ENCODE data around the gene STARD8. TPM values are rescaled to one million over a fixed set of nuclear protein-coding genes. Genes with fewer than 3 reads are reported as not detected.
"Not testable (repeated sequence)": the region's sequence is repeated elsewhere in the genome, so short reads cannot be mapped to it uniquely, and the experiment has no call there.

Gene STARD8
- total RNA-seq, 1 donor from 2014 or later: 2.6 TPM

GRCh38 chrX:68646421-68646820, 1.0 kb upstream of the STARD8 start:
- Mint-ChIP-seq H3K27ac (no peak overlapping the region), H3K4me3 (no peak overlapping the region), H3K27me3 (ENCODE audit: insufficient read depth) (peaks cover 10% of the 10 kb centered on the region), H3K4me1 (ENCODE audit: low read depth) (no peaks in the 10 kb centered on the region), H3K36me3 (ENCODE audit: low read depth) (no peaks in the 10 kb centered on the region), H3K9me3 (no peaks in the 10 kb centered on the region)
- intact Hi-C loops (cut with micrococcal nuclease): no loop called here
- no peak for DNase-seq (ENCODE audit: low spot score)

- H3K36me3 Mint-ChIP-seq (ENCODE audit: low read depth): no peaks in the 10 kb centered on the region
- H3K27me3 Mint-ChIP-seq (ENCODE audit: insufficient read depth): peaks cover 10% of the 10 kb centered on the region
- no peaks in the 10 kb centered on the region for H3K4me1 Mint-ChIP-seq (ENCODE audit: low read depth)
- H3K27ac Mint-ChIP-seq: no peak overlapping the region
- no peak overlapping the region for H3K4me3 Mint-ChIP-seq
- DNase-seq (ENCODE audit: low spot score): no peak
- no peaks in the 10 kb centered on the region for H3K9me3 Mint-ChIP-seq
- intact Hi-C loops (cut with micrococcal nuclease): no loop called here
Observed at GRCh38 chrX:68648960-68649359, 1.5 kb downstream of the STARD8 start.

DNA sequence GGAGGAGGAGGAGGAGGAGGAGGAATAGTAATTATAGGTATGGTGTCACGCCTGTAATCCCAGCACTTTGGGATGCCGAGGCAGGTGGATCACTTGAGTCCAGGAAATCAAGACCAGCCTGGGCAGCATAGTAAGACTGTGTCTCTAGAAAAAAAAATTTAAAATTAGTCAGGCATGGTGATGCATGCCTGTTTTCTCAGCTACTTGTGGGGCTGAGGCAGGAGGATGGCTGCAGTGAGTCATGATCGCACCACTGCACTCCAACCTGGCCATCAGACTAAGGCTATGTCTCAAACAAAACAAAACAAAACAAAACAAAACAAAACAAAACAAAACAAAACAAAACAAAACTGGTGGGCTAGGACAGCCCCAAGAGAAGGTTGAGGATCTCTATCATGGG, 3.0 kb downstream of the STARD8 start:
- intact Hi-C loops (cut with micrococcal nuclease): no loop called here
- Mint-ChIP-seq H3K36me3 (ENCODE audit: low read depth) (no peaks in the 10 kb centered on the region), H3K9me3 (no peaks in the 10 kb centered on the region), H3K4me1 (ENCODE audit: low read depth) (no peaks in the 10 kb centered on the region), H3K27me3 (ENCODE audit: insufficient read depth) (peaks cover 6% of the 10 kb centered on the region), H3K27ac (no peak overlapping the region), H3K4me3 (no peak overlapping the region)
- no peak for DNase-seq (ENCODE audit: low spot score)

- Mint-ChIP-seq H3K4me1 (ENCODE audit: low read depth) (no peaks in the 10 kb centered on the region), H3K27me3 (ENCODE audit: insufficient read depth) (peaks cover 2% of the 10 kb centered on the region), H3K27ac (no peak overlapping the region), H3K36me3 (ENCODE audit: low read depth) (no peaks in the 10 kb centered on the region), H3K4me3 (no peak overlapping the region), H3K9me3 (peaks cover 4% of the 10 kb centered on the region)
- no peak for DNase-seq (ENCODE audit: low spot score)
- intact Hi-C loops (cut with micrococcal nuclease): no loop called here
Observed at GRCh38 chrX:68651110-68651509, 3.6 kb downstream of the STARD8 start.

DNA sequence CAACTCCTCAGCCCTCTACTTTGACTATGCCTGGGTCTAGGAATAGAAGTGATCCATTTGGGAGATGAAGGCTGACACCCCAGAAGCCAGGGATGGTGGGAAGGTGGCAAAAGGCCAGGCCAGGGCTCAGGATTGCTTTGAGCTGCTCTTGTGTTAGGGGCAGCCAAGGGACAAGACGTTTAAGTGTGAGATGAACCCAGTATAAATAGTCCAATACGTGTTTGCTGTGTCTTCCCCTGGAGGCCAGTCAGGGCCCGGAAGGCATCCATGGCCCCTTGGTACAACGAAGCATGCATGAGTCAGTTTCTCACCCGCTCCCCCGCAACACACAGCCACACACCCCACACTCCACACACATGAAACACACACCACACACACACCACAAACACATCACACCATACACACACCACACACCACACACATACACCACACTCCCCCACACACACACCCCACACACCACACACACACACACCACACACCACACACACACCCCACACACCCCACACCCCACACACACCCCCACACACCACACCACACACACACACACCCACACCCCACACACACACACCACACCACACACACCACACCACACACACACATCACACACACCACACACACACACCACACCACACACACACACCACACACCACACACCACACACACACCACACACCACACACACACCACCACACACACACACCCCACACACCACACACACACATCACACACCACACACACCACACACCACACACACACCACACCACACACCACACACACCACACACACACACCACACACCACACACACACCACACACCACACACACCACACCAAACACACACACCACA, 5.1 kb downstream of the STARD8 start:
- no peaks in the 10 kb centered on the region for H3K36me3 Mint-ChIP-seq (ENCODE audit: low read depth)
- intact Hi-C loops (cut with micrococcal nuclease): no loop called here
- H3K27ac Mint-ChIP-seq: no peak overlapping the region
- no peak for DNase-seq (ENCODE audit: low spot score)
- H3K27me3 Mint-ChIP-seq (ENCODE audit: insufficient read depth): peaks cover 2% of the 10 kb centered on the region
- no peaks in the 10 kb centered on the region for H3K4me1 Mint-ChIP-seq (ENCODE audit: low read depth)
- H3K9me3 Mint-ChIP-seq: peaks cover 4% of the 10 kb centered on the region
- no peak overlapping the region for H3K4me3 Mint-ChIP-seq

GRCh38 chrX:68654693-68655092, 7.2 kb downstream of the STARD8 start:
- no peak for DNase-seq (ENCODE audit: low spot score)
- intact Hi-C loops (cut with micrococcal nuclease): no loop called here
- Mint-ChIP-seq H3K9me3 (peaks cover 4% of the 10 kb centered on the region), H3K27me3 (ENCODE audit: insufficient read depth) (no peaks in the 10 kb centered on the region), H3K36me3 (ENCODE audit: low read depth) (no peaks in the 10 kb centered on the region), H3K27ac (no peak overlapping the region), H3K4me3 (no peak overlapping the region), H3K4me1 (ENCODE audit: low read depth) (no peaks in the 10 kb centered on the region)

- DNase-seq (ENCODE audit: low spot score); intact Hi-C loops (cut with micrococcal nuclease); H3K36me3 Mint-ChIP-seq (ENCODE audit: low read depth); H3K27ac Mint-ChIP-seq; H3K4me3 Mint-ChIP-seq; H3K9me3 Mint-ChIP-seq; H3K4me1 Mint-ChIP-seq (ENCODE audit: low read depth); H3K27me3 Mint-ChIP-seq (ENCODE audit: insufficient read depth): not testable (repeated sequence)
Observed at GRCh38 chrX:68656473-68656872, 9.0 kb downstream of the STARD8 start.

- no peaks in the 10 kb centered on the region for H3K27me3 Mint-ChIP-seq (ENCODE audit: insufficient read depth)
- intact Hi-C loops (cut with micrococcal nuclease): no loop called here
- H3K36me3 Mint-ChIP-seq (ENCODE audit: low read depth): no peaks in the 10 kb centered on the region
- no peak overlapping the region for H3K4me3 Mint-ChIP-seq
- H3K4me1 Mint-ChIP-seq (ENCODE audit: low read depth): no peaks in the 10 kb centered on the region
- DNase-seq (ENCODE audit: low spot score): no peak
- peaks cover 4% of the 10 kb centered on the region for H3K9me3 Mint-ChIP-seq
- no peak overlapping the region for H3K27ac Mint-ChIP-seq
Observed at GRCh38 chrX:68658530-68658929, 11.1 kb downstream of the STARD8 start.

DNA sequence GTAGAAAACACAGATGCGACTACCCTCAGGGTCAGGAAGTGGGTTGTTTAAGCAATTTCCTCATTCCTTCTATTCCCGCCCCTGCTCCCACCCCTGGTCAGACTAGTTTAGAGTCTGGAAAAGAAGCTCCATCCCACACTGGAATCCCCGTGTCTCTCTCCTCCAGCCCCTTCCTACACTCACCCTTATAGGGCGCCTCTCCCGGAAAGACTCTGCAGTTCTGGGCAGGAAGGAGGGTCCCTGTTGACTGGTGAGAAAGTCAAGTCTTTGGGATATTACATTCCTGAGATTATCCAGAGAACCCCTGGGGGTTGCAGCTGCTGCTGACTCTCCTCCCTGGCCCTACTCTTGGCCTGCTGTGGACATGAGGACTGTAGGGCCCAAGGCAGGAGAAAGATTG, 11.9 kb downstream of the STARD8 start:
- intact Hi-C loops (cut with micrococcal nuclease): no loop called here
- H3K27me3 Mint-ChIP-seq (ENCODE audit: insufficient read depth): no peaks in the 10 kb centered on the region

GRCh38 chrX:68659786-68660185, 12.3 kb downstream of the STARD8 start:
- Mint-ChIP-seq H3K27me3 (ENCODE audit: insufficient read depth) (no peaks in the 10 kb centered on the region), H3K36me3 (ENCODE audit: low read depth) (no peaks in the 10 kb centered on the region), H3K27ac (no peak overlapping the region), H3K9me3 (peaks cover 4% of the 10 kb centered on the region), H3K4me1 (ENCODE audit: low read depth) (no peaks in the 10 kb centered on the region), H3K4me3 (no peak overlapping the region)
- intact Hi-C loops (cut with micrococcal nuclease): no loop called here
- no peak for DNase-seq (ENCODE audit: low spot score)

More for the DNA sequence above, 11.9 kb downstream of the STARD8 start:
- Mint-ChIP-seq H3K4me3 (no peak overlapping the region), H3K27ac (no peak overlapping the region), H3K36me3 (ENCODE audit: low read depth) (no peaks in the 10 kb centered on the region), H3K9me3 (peaks cover 4% of the 10 kb centered on the region), H3K4me1 (ENCODE audit: low read depth) (no peaks in the 10 kb centered on the region)
- no peak for DNase-seq (ENCODE audit: low spot score)

DNA sequence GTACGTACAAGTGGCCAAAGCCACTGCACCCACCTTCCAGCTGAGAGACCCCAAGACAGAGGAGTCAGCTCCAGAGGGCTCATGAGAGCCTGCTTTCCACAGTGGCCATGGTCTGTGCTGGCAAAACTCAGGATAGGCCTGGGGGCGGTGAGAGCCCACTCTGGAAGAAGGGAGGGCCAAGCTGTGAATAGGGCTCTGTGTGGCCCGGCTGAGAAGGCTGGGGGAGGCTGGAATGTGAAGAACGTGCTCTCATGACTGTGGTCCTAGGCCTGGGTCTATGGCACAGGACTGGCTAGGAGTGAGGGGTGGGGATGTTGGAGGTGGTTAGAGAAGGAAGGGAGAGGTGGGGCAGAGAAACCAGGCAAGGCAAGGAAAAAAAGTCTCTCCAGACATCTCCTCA, 13.3 kb downstream of the STARD8 start:
- Mint-ChIP-seq H3K27ac (no peak overlapping the region), H3K27me3 (ENCODE audit: insufficient read depth) (no peaks in the 10 kb centered on the region), H3K9me3 (peaks cover 2% of the 10 kb centered on the region), H3K36me3 (ENCODE audit: low read depth) (no peaks in the 10 kb centered on the region), H3K4me3 (no peak overlapping the region), H3K4me1 (ENCODE audit: low read depth) (no peaks in the 10 kb centered on the region)
- no peak for DNase-seq (ENCODE audit: low spot score)
- intact Hi-C loops (cut with micrococcal nuclease): no loop called here

DNA sequence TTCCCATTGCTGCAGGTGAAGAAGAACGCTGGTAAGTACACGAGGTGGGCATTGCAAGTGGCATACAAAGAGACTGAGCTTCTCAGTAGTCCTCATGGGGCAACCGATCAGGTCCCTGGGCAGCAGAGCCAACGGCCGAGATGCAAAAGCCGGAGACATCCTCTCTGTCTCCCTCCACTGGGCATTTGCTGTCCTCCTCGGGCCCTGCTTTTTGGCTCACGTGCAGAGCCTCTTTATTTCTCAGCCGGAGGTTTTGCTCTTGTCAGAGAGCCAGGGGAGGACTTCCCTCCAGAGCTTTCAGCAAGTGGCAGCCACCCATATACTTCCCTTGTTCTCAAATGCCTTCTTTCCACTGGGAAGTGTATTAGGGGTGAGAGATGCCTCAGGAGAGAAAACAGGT, 18.0 kb downstream of the STARD8 start:
- H3K4me1 Mint-ChIP-seq (ENCODE audit: low read depth): no peaks in the 10 kb centered on the region
- no peak overlapping the region for H3K27ac Mint-ChIP-seq
- intact Hi-C loops (cut with micrococcal nuclease): no loop called here
- no peaks in the 10 kb centered on the region for H3K36me3 Mint-ChIP-seq (ENCODE audit: low read depth)
- no peak for DNase-seq (ENCODE audit: low spot score)
- no peaks in the 10 kb centered on the region for H3K9me3 Mint-ChIP-seq
- H3K4me3 Mint-ChIP-seq: no peak overlapping the region
- peaks cover 5% of the 10 kb centered on the region for H3K27me3 Mint-ChIP-seq (ENCODE audit: insufficient read depth)

DNA sequence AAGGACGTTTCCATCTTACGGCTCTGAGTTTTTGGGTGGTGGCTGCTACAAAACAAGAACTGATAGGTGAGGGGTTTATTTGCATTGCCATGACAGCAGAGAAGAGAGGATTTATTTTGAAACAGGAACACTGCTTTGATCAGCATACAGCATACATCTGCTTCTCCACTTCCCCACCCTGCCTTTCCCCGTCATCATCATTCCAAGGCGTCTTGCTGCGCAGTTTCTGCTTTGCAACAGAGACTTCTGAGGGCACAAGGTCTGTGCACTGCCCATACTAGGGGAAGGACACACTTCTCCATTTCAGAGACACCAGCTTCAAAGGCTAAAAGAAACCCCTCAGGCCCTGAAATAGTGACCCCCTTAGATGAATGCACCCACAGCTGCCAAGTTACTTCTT, 19.1 kb downstream of the STARD8 start:
- H3K4me3 Mint-ChIP-seq: no peak overlapping the region
- H3K9me3 Mint-ChIP-seq: no peaks in the 10 kb centered on the region
- DNase-seq (ENCODE audit: low spot score): no peak
- H3K36me3 Mint-ChIP-seq (ENCODE audit: low read depth): no peaks in the 10 kb centered on the region
- H3K27ac Mint-ChIP-seq: no peak overlapping the region
- H3K4me1 Mint-ChIP-seq (ENCODE audit: low read depth): no peaks in the 10 kb centered on the region
- H3K27me3 Mint-ChIP-seq (ENCODE audit: insufficient read depth): peaks cover 5% of the 10 kb centered on the region
- intact Hi-C loops (cut with micrococcal nuclease): no loop called here
